GM21423 (cell line): ENCODE results near the gene KTI12.
A peak's percentile ranks its signal among the peaks of the same experiment; 100 is the strongest.
"Not testable (repeated sequence)": the region's sequence is repeated elsewhere in the genome, so short reads cannot be mapped to it uniquely, and the experiment has no call there.

Source experiments
- ATAC-seq: cut with Tn5 transposase; IDR thresholded peaks from one replicate; pipeline ENCODE4 v1.9.1; 2021; ENCODE audit warnings: mild to moderate bottlenecking, moderate library complexity; ENCODE audit not compliant: unreplicated experiment

Gene KTI12

GRCh38 chr1:52041551-52042185, 8.1 kb upstream of the KTI12 start:
- ATAC-seq, result no peak

DNA sequence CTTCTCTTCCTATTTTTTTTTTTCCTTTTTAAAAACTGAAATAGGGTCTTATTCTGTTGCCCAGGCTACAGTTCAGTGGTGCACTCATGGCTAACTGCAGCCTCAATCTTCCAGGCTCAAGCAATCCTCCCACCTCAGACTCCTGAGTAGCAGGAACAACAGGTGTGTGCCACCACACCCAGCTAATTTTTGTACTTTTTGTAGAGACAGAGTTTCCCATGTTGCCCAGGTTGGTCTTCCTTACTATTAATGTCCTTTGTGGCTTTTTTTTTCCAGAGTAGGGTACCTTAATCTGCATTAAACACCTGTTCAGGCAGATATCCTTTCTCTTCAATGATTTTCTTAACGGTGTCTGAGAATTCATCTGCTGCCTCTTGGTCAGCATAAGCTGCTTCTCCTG, 4.3 kb upstream of the KTI12 start:
- ATAC-seq, result no peak

DNA sequence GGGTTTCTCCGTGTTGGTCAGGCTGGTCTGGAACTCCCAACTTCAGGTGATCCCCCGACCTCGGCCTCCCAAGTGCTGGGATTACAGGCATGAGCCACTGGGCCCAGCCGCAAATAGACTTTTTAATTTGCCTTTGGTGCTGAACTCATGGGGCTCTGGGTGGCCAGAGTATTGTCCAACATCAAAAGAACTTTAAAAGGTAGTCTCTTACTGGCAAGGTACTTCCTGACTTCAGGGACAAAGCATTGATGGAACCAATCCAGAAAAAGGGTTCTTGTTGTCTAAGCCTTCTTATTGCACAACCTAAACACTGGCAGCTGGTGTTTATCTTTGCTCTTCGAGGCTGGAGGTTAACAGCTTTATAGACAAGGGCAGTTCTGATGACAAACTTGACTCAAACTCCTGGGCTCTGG, 3.8 kb upstream of the KTI12 start:
- no peak for ATAC-seq

DNA sequence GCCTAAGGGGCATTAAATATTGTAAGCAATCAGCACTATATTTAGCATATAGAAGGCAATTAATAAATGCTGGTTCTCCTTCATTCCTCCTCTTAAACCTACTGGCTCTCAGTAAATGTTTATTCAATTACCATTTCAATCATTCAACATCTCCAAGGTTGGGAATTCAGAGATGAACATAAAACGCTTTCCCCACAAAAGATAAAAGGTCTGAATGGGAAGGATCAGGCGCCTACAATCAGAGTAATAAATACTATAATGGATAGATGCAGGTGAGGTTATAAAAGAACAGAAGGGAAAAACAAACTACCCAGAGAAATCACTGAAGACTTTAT, 407 bp upstream of the KTI12 start:
- no peak for ATAC-seq

DNA sequence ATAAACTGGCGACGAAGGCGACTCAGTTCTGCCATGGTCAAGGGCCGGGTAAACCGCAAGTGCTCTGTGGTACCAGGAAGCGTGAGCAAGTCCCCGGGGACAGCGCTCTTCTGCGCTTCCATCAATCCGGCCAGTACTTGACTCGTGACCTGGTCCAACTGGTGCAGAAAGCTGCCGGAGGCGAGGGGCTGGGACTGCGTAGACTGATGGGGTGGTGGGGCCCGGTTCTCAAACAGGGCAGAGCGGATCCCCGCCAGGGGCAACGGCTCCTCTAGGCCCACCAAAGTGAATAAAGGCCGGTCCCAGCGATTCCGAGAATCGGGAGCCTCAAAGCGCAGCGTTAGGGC, 852 bp downstream of the KTI12 start:
- peak; percentile 45 for ATAC-seq

DNA sequence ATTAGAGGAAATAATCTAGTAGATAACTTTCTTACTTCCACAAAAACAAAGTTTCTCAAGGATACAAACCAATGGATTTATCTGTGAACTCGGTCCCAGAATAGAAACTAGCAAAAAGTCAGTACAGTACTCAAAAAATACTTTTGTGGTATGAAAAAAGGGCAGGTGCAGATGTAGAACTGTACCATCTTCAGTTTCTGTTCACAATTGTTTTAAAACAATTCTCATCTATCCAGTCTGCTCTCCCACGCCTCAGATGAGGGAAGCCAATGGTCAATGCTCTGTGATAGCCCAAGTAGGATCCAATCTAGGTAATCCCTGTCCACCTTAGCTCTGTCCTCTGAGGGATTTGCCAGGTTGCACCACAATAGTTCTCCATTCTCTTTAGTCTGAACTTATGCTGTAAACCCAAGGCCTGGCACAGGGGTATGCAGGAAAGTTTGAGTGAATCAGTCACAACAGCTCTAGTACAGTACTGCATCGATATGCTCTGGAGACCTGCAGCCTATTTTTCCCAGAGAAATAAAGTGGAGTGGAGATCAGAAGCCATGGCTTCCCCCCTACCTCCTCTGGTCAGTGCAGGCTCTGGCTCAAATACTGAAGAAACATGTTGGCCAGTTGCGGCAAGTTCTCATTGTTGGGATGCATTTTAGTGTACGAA, 1.4 kb downstream of the KTI12 start:
- peak; percentile 28 for ATAC-seq

GRCh38 chr1:52028839-52029238, 4.8 kb downstream of the KTI12 start:
- ATAC-seq, result not testable (repeated sequence)

- ATAC-seq, result no peak
Measured at GRCh38 chr1:52028328-52028727, 5.3 kb downstream of the KTI12 start.

DNA sequence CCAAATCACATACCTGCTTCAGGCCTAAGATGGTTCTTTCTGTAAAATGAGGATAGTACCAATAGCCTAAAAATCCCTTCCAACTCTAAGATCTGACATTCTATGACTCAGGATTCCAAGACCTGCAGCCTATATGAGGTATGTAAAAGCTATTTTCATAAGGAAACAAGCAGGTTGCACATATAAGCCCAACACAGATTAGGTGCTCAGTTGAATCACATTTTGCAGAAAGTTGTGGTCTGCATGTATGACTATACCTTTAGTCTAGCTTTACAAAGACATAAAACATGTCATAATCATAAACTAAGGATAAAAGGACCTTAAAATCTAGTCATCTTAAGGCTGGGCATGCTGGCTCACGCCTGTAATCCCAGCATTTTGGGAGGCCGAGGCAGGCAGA, 7.3 kb downstream of the KTI12 start:
- no peak for ATAC-seq

DNA sequence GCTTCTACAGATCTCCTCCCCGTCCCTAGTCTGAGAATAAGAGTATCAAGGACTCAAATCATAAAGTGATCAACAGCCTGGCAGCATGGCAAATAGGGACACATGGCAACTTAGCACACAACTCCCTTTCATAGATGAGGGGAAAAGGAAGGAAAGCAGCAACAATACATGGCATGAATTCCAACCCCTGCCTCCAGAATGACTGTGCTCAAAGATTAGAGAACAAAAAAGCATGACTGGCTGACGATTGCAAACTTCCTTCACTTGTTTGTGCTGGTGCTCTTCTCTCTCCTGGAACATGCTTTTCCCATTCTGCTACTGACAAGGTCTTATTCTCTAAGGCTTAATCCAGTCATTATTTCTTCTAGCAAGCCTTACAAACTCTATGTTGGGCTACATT, 11.5 kb downstream of the KTI12 start:
- ATAC-seq, result no peak

- no peak for ATAC-seq
Measured at GRCh38 chr1:52008071-52008809, 25.4 kb downstream of the KTI12 start.

DNA sequence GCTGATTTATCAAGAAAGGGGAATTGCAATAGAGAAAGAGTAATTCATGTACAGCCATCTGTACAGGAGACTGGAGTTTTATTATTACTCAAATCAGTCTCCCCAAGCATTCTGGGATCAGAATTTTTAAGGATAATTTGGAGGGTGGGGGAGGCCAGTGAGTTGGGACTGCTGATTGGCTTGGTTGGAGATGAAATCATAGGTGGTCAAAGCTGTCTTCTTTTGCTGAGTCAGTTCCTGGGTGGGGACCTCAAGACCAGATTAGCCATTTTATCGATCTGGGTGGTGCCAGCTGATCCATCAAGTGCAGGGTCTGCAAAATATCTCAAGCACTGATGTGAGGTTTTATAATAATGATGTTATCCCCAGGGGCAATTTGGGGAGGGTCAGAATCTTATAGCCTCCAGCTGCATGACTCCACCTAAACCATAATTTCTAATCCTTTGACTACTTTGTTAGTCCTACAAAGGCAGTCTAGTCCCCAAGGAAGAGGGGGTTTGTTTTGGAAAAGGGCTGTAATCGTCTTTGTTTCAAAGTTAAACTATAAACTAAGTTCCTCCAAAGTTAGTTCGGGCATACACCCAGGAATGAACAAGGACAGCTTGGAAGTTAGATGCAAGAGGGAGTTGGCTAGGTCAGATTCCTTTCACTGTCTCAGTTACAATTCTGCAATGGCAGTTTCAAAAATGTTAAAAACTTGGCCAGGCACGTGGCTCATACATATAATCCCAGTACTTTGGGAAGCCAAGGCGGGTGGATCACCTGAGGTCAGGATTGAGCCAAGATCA, 26.2 kb downstream of the KTI12 start:
- ATAC-seq, result no peak

DNA sequence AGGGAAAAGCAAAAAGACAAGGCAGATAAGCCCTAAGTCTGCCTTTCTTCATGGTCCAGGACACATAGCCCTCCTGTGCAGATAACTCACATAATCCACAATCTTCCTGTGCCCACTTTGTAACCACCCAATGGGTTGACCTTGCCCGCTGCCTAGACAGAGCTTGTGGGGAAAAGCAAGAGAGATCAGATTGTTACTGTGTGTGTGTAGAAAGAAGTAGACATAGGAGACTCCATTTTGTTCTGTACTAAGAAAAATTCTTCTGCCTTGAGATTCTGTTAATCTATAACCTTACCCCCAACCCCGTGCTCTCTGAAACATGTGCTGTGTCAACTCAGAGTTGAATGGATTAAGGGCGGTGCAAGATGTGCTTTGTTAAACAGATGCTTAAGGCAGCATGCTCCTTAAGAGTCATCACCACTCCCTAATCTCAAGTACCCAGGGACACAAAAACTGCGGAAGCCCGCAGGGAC, 27.5 kb downstream of the KTI12 start:
- ATAC-seq, result not testable (repeated sequence)

- ATAC-seq, result not testable (repeated sequence)
Measured at GRCh38 chr1:52005548-52005947, 28.1 kb downstream of the KTI12 start.

DNA sequence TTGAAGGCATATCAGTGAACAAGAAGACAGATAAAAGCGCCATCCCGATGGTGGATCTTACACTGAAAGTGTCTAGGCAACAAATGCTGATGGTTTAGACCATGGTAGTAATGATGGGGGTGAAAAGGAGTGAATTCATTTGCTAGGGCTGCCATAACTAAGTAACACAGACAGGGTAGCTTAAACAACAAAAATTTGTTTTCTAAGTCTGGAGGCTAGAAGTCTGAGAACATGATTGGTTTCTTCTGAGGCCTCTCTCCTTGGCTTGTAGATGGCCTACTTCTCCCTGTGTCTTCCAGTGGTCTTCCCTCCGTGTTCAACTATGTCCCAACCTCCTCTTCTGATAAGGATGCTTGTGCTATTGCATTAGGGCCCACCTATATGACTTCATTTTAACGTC, 29.7 kb downstream of the KTI12 start:
- no peak for ATAC-seq

DNA sequence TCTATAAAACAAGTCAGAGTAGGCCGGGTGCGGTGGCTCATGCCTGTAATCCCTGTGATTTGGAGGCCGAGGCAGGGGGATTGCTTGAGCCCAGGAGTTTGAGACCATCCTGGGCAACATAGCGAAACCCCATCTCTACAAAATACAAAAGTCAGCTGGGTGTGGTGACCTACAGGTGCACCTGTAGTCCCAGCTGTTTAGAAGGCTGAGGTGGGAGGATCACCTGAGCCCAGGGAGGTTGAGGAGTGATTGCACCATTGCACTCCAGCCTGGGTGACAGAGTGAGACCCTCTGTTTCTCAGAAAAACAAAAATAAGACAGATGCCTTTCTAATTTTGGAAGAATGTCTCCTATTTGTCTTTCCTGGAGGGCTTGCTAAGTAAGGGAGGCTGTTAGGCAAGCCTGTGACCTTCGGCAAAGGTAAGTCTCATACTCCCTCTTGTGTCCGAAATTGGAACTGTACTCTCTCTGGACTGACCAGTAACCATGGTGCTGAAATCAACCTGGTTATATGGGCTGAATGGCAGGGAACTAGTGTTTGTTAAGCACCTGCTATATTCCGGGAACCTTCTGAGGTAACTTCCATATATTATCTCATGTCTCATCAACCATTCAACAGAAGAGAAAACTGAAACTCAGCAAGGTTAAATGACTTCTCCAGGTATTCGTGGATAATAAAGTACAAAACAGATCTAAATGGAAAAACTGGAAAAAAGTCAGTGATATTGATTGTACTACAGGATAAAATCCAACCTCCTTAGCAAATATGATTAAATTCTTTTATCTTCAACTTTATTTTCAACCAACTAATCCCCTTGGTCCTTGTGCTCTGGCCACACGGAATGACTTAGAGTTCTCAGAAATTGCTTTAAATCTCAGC, 31.3 kb downstream of the KTI12 start:
- no peak for ATAC-seq

DNA sequence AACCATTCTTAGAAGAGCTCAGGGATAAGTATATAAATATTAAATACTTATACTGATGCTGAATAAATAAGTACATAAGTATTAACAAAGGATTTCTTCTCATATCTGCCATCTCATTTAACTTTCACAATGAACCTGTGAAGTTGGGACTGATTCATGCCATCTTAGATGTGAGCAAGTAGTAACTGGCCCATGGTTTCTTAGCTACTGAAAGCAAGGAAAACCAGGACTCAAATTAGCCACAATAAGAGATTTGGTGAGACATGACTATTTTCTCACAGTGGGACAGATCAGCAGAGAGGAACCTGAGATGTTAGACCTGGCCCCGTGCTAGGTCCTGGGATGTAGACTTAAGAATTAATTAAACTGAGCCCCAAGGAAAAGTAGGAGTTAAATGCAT, 34.9 kb downstream of the KTI12 start:
- ATAC-seq, result no peak

DNA sequence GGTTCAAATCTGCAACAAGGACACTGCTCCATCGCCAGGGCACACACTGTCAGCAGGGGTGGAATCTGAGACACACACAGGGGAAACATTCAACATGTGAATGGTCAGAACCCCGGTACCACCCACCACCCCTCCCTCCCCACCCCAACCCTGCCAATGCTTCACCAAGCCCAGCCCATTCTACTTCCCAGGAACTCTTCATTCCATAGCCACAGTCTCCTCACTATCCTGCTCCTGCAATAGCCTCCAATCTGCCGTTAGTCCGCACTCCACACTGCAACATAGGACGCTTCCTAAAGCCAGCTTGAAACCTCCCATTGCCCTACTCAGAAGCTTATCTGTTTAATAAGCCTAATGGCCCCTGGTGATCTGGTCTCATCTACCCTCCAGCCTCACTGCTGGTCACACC, 35.6 kb downstream of the KTI12 start:
- ATAC-seq, result no peak

GRCh38 chr1:51990478-51990965, 43.1 kb downstream of the KTI12 start, which contains the start of gene RAB3B:
Gene RAB3B, minus strand, starts transcription at chr1:51990700. Its CDS starts 13,583 bp downstream, at chr1:51977117.
- ATAC-seq, result peak; percentile 83
